ENCODE data around the gene ATF6.

GRCh38 chr1:161989108-161989507 lies 223.0 kb downstream of the ATF6 start:
- TF ChIP-seq, protein P1, sequence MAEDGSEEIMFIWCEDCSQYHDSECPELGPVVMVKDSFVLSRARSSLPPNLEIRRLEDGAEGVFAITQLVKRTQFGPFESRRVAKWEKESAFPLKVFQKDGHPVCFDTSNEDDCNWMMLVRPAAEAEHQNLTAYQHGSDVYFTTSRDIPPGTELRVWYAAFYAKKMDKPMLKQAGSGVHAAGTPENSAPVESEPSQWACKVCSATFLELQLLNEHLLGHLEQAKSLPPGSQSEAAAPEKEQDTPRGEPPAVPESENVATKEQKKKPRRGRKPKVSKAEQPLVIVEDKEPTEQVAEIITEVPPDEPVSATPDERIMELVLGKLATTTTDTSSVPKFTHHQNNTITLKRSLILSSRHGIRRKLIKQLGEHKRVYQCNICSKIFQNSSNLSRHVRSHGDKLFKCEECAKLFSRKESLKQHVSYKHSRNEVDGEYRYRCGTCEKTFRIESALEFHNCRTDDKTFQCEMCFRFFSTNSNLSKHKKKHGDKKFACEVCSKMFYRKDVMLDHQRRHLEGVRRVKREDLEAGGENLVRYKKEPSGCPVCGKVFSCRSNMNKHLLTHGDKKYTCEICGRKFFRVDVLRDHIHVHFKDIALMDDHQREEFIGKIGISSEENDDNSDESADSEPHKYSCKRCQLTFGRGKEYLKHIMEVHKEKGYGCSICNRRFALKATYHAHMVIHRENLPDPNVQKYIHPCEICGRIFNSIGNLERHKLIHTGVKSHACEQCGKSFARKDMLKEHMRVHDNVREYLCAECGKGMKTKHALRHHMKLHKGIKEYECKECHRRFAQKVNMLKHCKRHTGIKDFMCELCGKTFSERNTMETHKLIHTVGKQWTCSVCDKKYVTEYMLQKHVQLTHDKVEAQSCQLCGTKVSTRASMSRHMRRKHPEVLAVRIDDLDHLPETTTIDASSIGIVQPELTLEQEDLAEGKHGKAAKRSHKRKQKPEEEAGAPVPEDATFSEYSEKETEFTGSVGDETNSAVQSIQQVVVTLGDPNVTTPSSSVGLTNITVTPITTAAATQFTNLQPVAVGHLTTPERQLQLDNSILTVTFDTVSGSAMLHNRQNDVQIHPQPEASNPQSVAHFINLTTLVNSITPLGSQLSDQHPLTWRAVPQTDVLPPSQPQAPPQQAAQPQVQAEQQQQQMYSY (CRISPR knock-in tag; IDR thresholded peaks at IDR 0.05): no peak
- TF ChIP-seq, protein P2, sequence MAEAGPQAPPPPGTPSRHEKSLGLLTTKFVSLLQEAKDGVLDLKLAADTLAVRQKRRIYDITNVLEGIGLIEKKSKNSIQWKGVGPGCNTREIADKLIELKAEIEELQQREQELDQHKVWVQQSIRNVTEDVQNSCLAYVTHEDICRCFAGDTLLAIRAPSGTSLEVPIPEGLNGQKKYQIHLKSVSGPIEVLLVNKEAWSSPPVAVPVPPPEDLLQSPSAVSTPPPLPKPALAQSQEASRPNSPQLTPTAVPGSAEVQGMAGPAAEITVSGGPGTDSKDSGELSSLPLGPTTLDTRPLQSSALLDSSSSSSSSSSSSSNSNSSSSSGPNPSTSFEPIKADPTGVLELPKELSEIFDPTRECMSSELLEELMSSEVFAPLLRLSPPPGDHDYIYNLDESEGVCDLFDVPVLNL (CRISPR knock-in tag; IDR thresholded peaks at IDR 0.05; ENCODE audit: borderline replicate concordance, low read depth): no peak
- TF ChIP-seq ESRRA (CRISPR knock-in tag; IDR thresholded peaks at IDR 0.05; ENCODE audit: borderline replicate concordance) (no peak), CTCF (IDR thresholded peaks at IDR 0.05) (no peak), ATF6 (CRISPR knock-in tag; IDR thresholded peaks at IDR 0.05) (no peak), ATF3 (CRISPR knock-in tag; conservative IDR thresholded peaks at IDR 0.05) (no peak), ZNF263 (CRISPR knock-in tag; IDR thresholded peaks at IDR 0.05; ENCODE audit: low read depth) (no peak)

All from WTC11 (cell line).